D721Med (cell line): ENCODE results near the gene IGFBP3.

ENCODE experiments used
- DNase-seq: peaks from one replicate; pipeline ENCODE4 v3.0.0; 2011; ENCODE audit warnings: low spot score; ENCODE audit not compliant: insufficient read length
- FAIRE-seq: peaks from 2 replicates; lab custom pipeline; 2011; peaks lifted over from hg19 to GRCh38; lab: Jason Lieb, UNC
- CTCF ChIP-seq: IDR thresholded peaks from 2 replicates; pipeline ENCODE4 v1.5.1; 2012; ENCODE audit warnings: mild to moderate bottlenecking, control low read depth; ENCODE audit not compliant: insufficient read depth; ENCODE audit errors: missing control alignments

Gene IGFBP3

GRCh38 chr7:45873355-45873754 lies 47.7 kb downstream of the IGFBP3 start:
- TF ChIP-seq CTCF, result no peak
- DNase-seq, result no peak
- FAIRE-seq, result no peak

GRCh38 chr7:45873035-45873354 lies 48.1 kb downstream of the IGFBP3 start, which contains the start of gene CCDC201:
Gene CCDC201, minus strand, starts transcription at chr7:45873082. Its CDS starts 75 bp downstream, at chr7:45873007.
- no peak for FAIRE-seq
- TF ChIP-seq CTCF, result no peak
- DNase-seq, result no peak

GRCh38 chr7:45872116-45873034 lies 48.7 kb downstream of the IGFBP3 start:
- FAIRE-seq (no peak), DNase-seq (no peak)
- no peak for TF ChIP-seq CTCF

GRCh38 chr7:45869426-45869825 lies 51.6 kb downstream of the IGFBP3 start:
- no peak for TF ChIP-seq CTCF
- DNase-seq, result no peak
- FAIRE-seq, result no peak

- DNase-seq, result no peak
- no peak for FAIRE-seq
- TF ChIP-seq CTCF, result no peak
Observed at GRCh38 chr7:45867471-45867870, 53.6 kb downstream of the IGFBP3 start.

- FAIRE-seq (no peak), DNase-seq (no peak)
- TF ChIP-seq CTCF, result no peak
Observed at GRCh38 chr7:45865594-45866410, 55.3 kb downstream of the IGFBP3 start.
